Smooth muscle cell (in vitro differentiated cells): ENCODE data around the gene EID1. TPM values are rescaled to one million over a fixed set of nuclear protein-coding genes. Genes with fewer than 3 reads are reported as not detected.
"Not testable (repeated sequence)": the region's sequence is repeated elsewhere in the genome, so short reads cannot be mapped to it uniquely, and the experiment has no call there.

ENCODE experiments used
- DNase-seq: peaks from one replicate; lab custom pipeline; 2025; ENCODE audit not compliant: unreplicated experiment; lab: John Stamatoyannopoulos, UW
- H2AFZ ChIP-seq: fragments of 200-600 bp; sonication (generic); 2 replicates; pipeline ENCODE4 v1.6.0; 2016; ENCODE audit warnings: antibody characterized with exemption, low read depth, mild to moderate bottlenecking
- H3F3A ChIP-seq: fragments of 200-600 bp; sonication (generic); 2 replicates; pipeline ENCODE4 v1.6.0; 2017; ENCODE audit warnings: antibody characterized with exemption, low read depth
- H3K27ac ChIP-seq: fragments of 200-600 bp; sonication (generic); 2 replicates; pipeline ENCODE4 v1.5.1; 2016; ENCODE audit warnings: low read depth, mild to moderate bottlenecking
- H3K27me3 ChIP-seq: fragments of 200-600 bp; sonication (generic); 2 replicates; pipeline ENCODE4 v1.6.1; 2016; ENCODE audit warnings: low read depth, mild to moderate bottlenecking
- H3K36me3 ChIP-seq: fragments of 200-600 bp; sonication (generic); 2 replicates; pipeline ENCODE4 v1.5.1; 2016; ENCODE audit warnings: low read depth
- H3K4me1 ChIP-seq: fragments of 200-600 bp; sonication (generic); 2 replicates; pipeline ENCODE4 v1.5.1; 2016; ENCODE audit warnings: low read depth
- H3K4me2 ChIP-seq: fragments of 200-600 bp; sonication (generic); 2 replicates; pipeline ENCODE4 v1.6.0; 2016; ENCODE audit warnings: mild to moderate bottlenecking
- H3K4me3 ChIP-seq: fragments of 200-600 bp; sonication (generic); 2 replicates; pipeline ENCODE4 v1.5.1; 2016; ENCODE audit warnings: mild to moderate bottlenecking
- H3K79me2 ChIP-seq: fragments of 200-600 bp; sonication (generic); 2 replicates; pipeline ENCODE4 v1.6.0; 2016; ENCODE audit warnings: low read depth, mild to moderate bottlenecking
- H3K9ac ChIP-seq: fragments of 200-600 bp; sonication (generic); 2 replicates; pipeline ENCODE4 v1.6.0; 2016; ENCODE audit warnings: low read depth
- H3K9me3 ChIP-seq: fragments of 200-600 bp; sonication (generic); replicated peaks from 2 replicates; pipeline ENCODE4 v1.5.1; 2016; ENCODE audit warnings: low read depth
- H4K20me1 ChIP-seq: fragments of 200-600 bp; sonication (generic); 2 replicates; pipeline ENCODE4 v1.6.0; 2016; ENCODE audit warnings: low read depth
- WGBS: methylation state at CpG from one replicate; pipeline ENCODE4 v1.1.7; 2016; ENCODE audit warnings: low lambda C conversion rate; 5-methylcytosine and 5-hydroxymethylcytosine counted together
- polyA plus RNA-seq: library from polyadenylated mRNA; unstranded; fragments of >200 nt; fragmentation: Nextera tagmentation; extraction: Ambion mirVana; gene quantifications from 2 replicates; pipeline ENCODE4 v1.2.1, GENCODE V29; 2016
- total RNA-seq: library from RNA; depleted of rRNA; stranded (reverse); fragments of >200 nt; gene quantifications from 2 replicates; pipeline ENCODE4 v1.2.3, GENCODE V29; 2014
- TF ChIP-seq, protein P1 (sequence below): fragments of 200-600 bp; sonication (generic); IDR thresholded peaks from 2 replicates; pipeline ENCODE4 v1.5.1; 2017; ENCODE audit warnings: borderline replicate concordance, mild to moderate bottlenecking, antibody characterized with exemption; ENCODE audit not compliant: insufficient read depth, poor library complexity, severe bottlenecking

The EID1 gene
- total and polyA plus RNA-seq, 2 experiments from 2014 or later: 216 to 316 TPM

DNA sequence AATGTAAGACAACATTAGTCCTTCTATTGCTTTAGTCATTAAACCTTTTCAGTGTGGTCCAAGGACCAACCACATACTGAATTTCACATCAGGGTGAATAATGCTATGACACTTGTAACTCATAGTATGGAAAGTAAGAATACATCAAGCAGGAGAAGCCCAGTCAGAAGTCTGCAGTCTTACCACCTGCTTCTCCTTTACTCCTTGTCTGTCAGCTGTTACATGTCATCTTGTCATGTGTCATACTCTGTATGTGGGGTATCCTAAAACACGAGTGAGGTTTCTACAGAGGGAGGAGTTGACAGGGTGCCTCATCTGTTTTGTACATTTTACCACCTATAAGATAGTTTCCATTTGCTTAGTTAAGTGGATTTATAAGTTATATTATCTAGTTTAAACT is 32.8 kb upstream of the EID1 start:
- no peaks in the 10 kb centered on the region for H4K20me1 ChIP-seq
- 91% methylated on average over 1 of the region's 1 CpG for WGBS
- H3K79me2 ChIP-seq: no peaks in the 10 kb centered on the region
- no peak overlapping the region for H3K27ac ChIP-seq
- H2AFZ ChIP-seq: no peak overlapping the region
- H3K27me3 ChIP-seq: no peaks in the 10 kb centered on the region
- no peak overlapping the region for H3K9ac ChIP-seq
- no peaks in the 10 kb centered on the region for H3F3A ChIP-seq
- H3K9me3 ChIP-seq: no peaks in the 10 kb centered on the region
- DNase-seq: no peak
- no peak overlapping the region for H3K4me2 ChIP-seq
- no peaks in the 10 kb centered on the region for H3K36me3 ChIP-seq
- TF ChIP-seq, protein P1, sequence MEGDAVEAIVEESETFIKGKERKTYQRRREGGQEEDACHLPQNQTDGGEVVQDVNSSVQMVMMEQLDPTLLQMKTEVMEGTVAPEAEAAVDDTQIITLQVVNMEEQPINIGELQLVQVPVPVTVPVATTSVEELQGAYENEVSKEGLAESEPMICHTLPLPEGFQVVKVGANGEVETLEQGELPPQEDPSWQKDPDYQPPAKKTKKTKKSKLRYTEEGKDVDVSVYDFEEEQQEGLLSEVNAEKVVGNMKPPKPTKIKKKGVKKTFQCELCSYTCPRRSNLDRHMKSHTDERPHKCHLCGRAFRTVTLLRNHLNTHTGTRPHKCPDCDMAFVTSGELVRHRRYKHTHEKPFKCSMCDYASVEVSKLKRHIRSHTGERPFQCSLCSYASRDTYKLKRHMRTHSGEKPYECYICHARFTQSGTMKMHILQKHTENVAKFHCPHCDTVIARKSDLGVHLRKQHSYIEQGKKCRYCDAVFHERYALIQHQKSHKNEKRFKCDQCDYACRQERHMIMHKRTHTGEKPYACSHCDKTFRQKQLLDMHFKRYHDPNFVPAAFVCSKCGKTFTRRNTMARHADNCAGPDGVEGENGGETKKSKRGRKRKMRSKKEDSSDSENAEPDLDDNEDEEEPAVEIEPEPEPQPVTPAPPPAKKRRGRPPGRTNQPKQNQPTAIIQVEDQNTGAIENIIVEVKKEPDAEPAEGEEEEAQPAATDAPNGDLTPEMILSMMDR: no peak
- no peak overlapping the region for H3K4me3 ChIP-seq
- no peaks in the 10 kb centered on the region for H3K4me1 ChIP-seq

DNA sequence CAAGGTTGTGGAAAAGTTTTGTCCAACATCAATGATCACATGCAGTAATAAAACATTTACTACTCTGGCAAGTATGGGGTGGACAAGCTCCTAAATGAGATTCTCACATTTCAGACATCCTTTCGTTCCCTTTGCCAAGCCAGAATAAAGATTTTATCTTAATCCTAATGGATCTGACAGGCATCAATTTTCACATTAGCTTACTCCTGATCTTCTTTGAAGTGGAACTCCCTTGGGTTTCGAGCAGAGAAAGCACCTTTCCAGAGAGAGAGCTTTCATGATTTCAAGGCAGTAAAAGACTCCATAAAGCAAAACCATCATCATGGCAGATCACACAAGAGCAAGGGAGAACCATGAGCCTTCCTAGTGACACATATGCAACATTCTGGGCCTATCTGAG is 27.3 kb upstream of the EID1 start:
- Histone ChIP-seq H3K36me3 (no peaks in the 10 kb centered on the region), H3K9me3 (no peaks in the 10 kb centered on the region), H3K4me3 (no peak overlapping the region), H3F3A (peaks cover 3% of the 10 kb centered on the region), H3K9ac (no peak overlapping the region), H4K20me1 (no peaks in the 10 kb centered on the region), H3K27ac (no peak overlapping the region), H3K27me3 (no peaks in the 10 kb centered on the region), H3K79me2 (no peaks in the 10 kb centered on the region), H3K4me1 (no peaks in the 10 kb centered on the region), H3K4me2 (no peak overlapping the region), H2AFZ (no peak overlapping the region)
- no peak for DNase-seq
- TF ChIP-seq, protein P1: no peak
- 37% methylated on average over 2 of the region's 2 CpGs for WGBS

DNA sequence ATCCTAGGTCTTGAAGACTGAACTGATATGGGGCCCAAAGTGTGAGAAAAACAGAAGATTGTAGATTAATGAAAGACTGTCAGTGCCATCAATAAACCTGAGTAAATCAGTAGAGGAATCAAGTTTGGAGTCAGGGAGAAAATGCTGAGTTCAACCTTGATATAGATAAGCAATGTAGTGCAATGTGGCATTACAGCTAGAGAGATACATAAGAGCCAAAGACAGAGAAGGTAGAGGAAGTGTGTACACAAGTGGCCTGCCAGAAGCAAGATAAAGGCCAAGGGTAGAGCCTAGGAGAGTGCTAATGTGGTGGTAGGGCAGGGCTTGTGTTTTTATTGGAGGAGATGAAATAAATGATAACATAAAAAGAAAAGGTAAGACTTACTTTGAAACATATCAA is 26.0 kb upstream of the EID1 start:
- Histone ChIP-seq H4K20me1 (no peaks in the 10 kb centered on the region), H3K4me3 (no peak overlapping the region), H3K9me3 (no peaks in the 10 kb centered on the region), H2AFZ (no peak overlapping the region), H3K27me3 (no peaks in the 10 kb centered on the region), H3K4me1 (no peaks in the 10 kb centered on the region), H3K36me3 (no peaks in the 10 kb centered on the region), H3K4me2 (no peak overlapping the region), H3K9ac (no peak overlapping the region), H3K79me2 (no peaks in the 10 kb centered on the region), H3F3A (peaks cover 3% of the 10 kb centered on the region), H3K27ac (no peak overlapping the region)
- DNase-seq: no peak
- TF ChIP-seq, protein P1: no peak

DNA sequence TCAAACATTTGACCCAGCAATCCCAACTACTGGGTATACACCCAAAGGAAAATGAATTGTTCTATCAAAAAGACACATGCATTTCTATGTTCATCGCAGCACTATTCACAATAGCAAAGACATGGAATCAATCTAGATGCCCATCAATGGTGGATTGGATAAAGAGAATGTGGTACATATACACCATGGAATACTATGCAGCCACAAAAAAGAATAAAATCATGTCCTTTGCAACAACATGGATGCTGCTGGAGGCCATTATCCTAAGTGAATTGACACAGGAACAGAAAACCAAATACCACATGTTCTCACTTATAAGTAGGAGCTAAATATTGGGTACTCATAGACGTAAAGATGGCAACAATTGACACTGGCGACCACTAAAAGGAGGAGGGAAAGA is 23.5 kb upstream of the EID1 start:
- not testable (repeated sequence) for H3K4me2 ChIP-seq, H3K27ac ChIP-seq, DNase-seq, H3K79me2 ChIP-seq, H3K27me3 ChIP-seq, H2AFZ ChIP-seq, H3F3A ChIP-seq, H4K20me1 ChIP-seq, H3K36me3 ChIP-seq, H3K9me3 ChIP-seq, H3K9ac ChIP-seq, H3K4me3 ChIP-seq, H3K4me1 ChIP-seq
- 98% methylated on average over 3 of the region's 3 CpGs for WGBS
